ENCODE data around the gene PGAP2. TPM values are rescaled to one million over a fixed set of nuclear protein-coding genes. Genes with fewer than 3 reads are reported as not detected.

PGAP2 gene
- total and polyA plus RNA-seq, 2 of the 4 experiments (the other 2 are of a cell fraction) = 10.6 to 31.3 TPM

GRCh38 chr11:3809624-3809928 lies 1.2 kb downstream of the PGAP2 start:
- DNase-seq = no peak
- H2AK9ac ChIP-seq (replicated peaks; ENCODE audit: low read depth, low read length, poor library complexity) = no peak overlapping the region

More at GRCh38 chr11:3809624-3809928, 1.2 kb downstream of the PGAP2 start:
- no peak overlapping the region for H4K5ac ChIP-seq (ENCODE audit: low read depth, low read length)
- intact Hi-C loops (cut with micrococcal nuclease) (no loop called here), dilution Hi-C loops (cut with HindIII; ENCODE audit: low sequenced_read_pairs, unreplicated experiment) (no loop called here), in situ Hi-C loops (cut with MboI; ENCODE audit: low sequenced_read_pairs) (no loop called here)
- no peak for ATAC-seq (ENCODE audit: low read depth)
- H2AFZ ChIP-seq (replicated peaks; ENCODE audit: low read length, poor library complexity) = no peak overlapping the region
- no peak overlapping the region for H4K91ac ChIP-seq (ENCODE audit: insufficient read depth, low read depth, low read length)
- no peak overlapping the region for H3K14ac ChIP-seq (replicated peaks; ENCODE audit: low read depth, low read length)
- H2BK15ac ChIP-seq (ENCODE audit: low read depth, low read length) = no peak overlapping the region
- no peaks in the 10 kb centered on the region for H3K9me3 ChIP-seq (ENCODE audit: control insufficient read depth, insufficient read depth, low read length)
- H3K4me1 ChIP-seq (ENCODE audit: control insufficient read depth, insufficient read depth, low read length) = no peaks in the 10 kb centered on the region
- H2BK120ac ChIP-seq (ENCODE audit: low read depth, low read length) = no peak overlapping the region
- no peaks in the 10 kb centered on the region for H3K36me3 ChIP-seq (ENCODE audit: control insufficient read depth, insufficient read depth, low read length)
- H2AK5ac ChIP-seq (ENCODE audit: low read depth, low read length) = no peak overlapping the region
- TF ChIP-seq ELK1 (IDR thresholded peaks at IDR 0.05; ENCODE audit: borderline replicate concordance, low read depth, low read length) (no peak), NFE2L2 (IDR thresholded peaks at IDR 0.05; ENCODE audit: low read depth, low read length) (no peak), FOS (IDR thresholded peaks at IDR 0.05; ENCODE audit: low read depth, low read length) (no peak), RFX5 (IDR thresholded peaks at IDR 0.05; ENCODE audit: low read depth, low read length) (no peak), USF2 (IDR thresholded peaks at IDR 0.05; ENCODE audit: low read depth, low read length) (no peak), RCOR1 (IDR thresholded peaks at IDR 0.05; ENCODE audit: insufficient replicate concordance, low read length) (no peak), MAZ (IDR thresholded peaks at IDR 0.05; ENCODE audit: borderline replicate concordance, low read depth, low read length) (no peak), CHD1 (IDR thresholded peaks at IDR 0.05; ENCODE audit: low read depth, low read length) (no peak), SMC3 (IDR thresholded peaks at IDR 0.05; ENCODE audit: low read depth, low read length) (no peak)
- no peak overlapping the region for H2BK5ac ChIP-seq (ENCODE audit: low read depth, low read length, poor library complexity, severe bottlenecking)
- no peak overlapping the region for H4K8ac ChIP-seq (ENCODE audit: low read depth in 2 of 2, low read length in 2 of 2)
- no peak overlapping the region for H3K4me2 ChIP-seq (ENCODE audit: low read depth, low read length)
- H3K4me3 ChIP-seq (ENCODE audit: insufficient read depth, low read depth, low read length) = no peak overlapping the region
- no TSS peak for BruUV-seq (replicated peaks)
- H4K20me1 ChIP-seq (ENCODE audit: insufficient read depth, low read length) = no peaks in the 10 kb centered on the region
- no peak overlapping the region for H3K18ac ChIP-seq (ENCODE audit: low read depth, low read length)
- no peak overlapping the region for H3K56ac ChIP-seq (ENCODE audit: extremely low read depth, insufficient read depth, low read length)
- H3K9ac ChIP-seq (ENCODE audit: low read depth, low read length) = no peak overlapping the region
- peaks cover 6% of the 10 kb centered on the region; the same call in 1 of the 2 replicates for H3K9me1 ChIP-seq (ENCODE audit: insufficient read depth, low read length)
- WGBS, 2 experiments (ENCODE audit: extremely low coverage in 2 of 2, insufficient read length in 1 of 2) = no CpG with 5 or more reads among the region's 1 CpG
- no peak overlapping the region for H3K27ac ChIP-seq (ENCODE audit: insufficient read depth, low read length)
- POLR2A ChIA-PET (ENCODE audit: unreplicated experiment) = no interaction called here
- no peaks in the 10 kb centered on the region for H3K27me3 ChIP-seq (ENCODE audit: control insufficient read depth, insufficient read depth, low read length)
- CTCF ChIA-PET = interaction anchor here (1.7 kb wide), 1 partner anchor 32 kb away, joined by 3 read pairs; no protein-coding TSS in a partner anchor
- no peak overlapping the region for H3K4ac ChIP-seq (ENCODE audit: low read depth, low read length)
- H3K79me1 ChIP-seq (ENCODE audit: low read depth in 1 of 2, low read length in 2 of 2) = peaks cover 0 to 4% of the 10 kb centered on the region in 2 experiments; a peak in 1 of 4 replicates
- no peak overlapping the region for H3K23ac ChIP-seq (ENCODE audit: low read depth, low read length)
- no peak overlapping the region for H2BK20ac ChIP-seq (ENCODE audit: low read depth, low read length)
